Measurements from ENCODE around the gene GABPB1. TPM values are rescaled to one million over a fixed set of nuclear protein-coding genes. Genes with fewer than 3 reads are reported as not detected.

The GABPB1 gene
- total RNA-seq, 2 experiments from 2014 or later: 23.9 to 26.7 TPM

- H3K27ac Mint-ChIP-seq: peak overlapping the region; percentile 2
- H3K36me3 Mint-ChIP-seq: peaks cover 14% of the 10 kb centered on the region
- ATAC-seq (ENCODE audit: low read depth) (peak; percentile 52), DNase-seq (no peak)
- H3K4me1 Mint-ChIP-seq: peaks cover 21% of the 10 kb centered on the region
- peaks cover 3% of the 10 kb centered on the region for H3K9me3 Mint-ChIP-seq
- POLR2A ChIA-PET: interaction anchor here (0.7 kb wide), 1 partner anchor 20 kb away, joined by 5 read pairs; no protein-coding TSS in a partner anchor
- no peak overlapping the region for H3K4me3 Mint-ChIP-seq
- no peaks in the 10 kb centered on the region for H3K27me3 Mint-ChIP-seq
Measured at GRCh38 chr15:50241684-50242450, 113.1 kb downstream of the GABPB1 start.

- H3K27ac Mint-ChIP-seq: no peak overlapping the region
- H3K9me3 Mint-ChIP-seq: no peaks in the 10 kb centered on the region
- no peak for ATAC-seq (ENCODE audit: low read depth)
- peaks cover 14% of the 10 kb centered on the region for H3K4me1 Mint-ChIP-seq
- H3K36me3 Mint-ChIP-seq: peaks cover 27% of the 10 kb centered on the region
- POLR2A ChIA-PET: interaction anchor here (1.9 kb wide), 1 partner anchor 24 kb away, joined by 4 read pairs; no protein-coding TSS in a partner anchor
- no peak for DNase-seq
- H3K27me3 Mint-ChIP-seq: no peaks in the 10 kb centered on the region
- no peak overlapping the region for H3K4me3 Mint-ChIP-seq
Measured at GRCh38 chr15:50238255-50238654, 116.7 kb downstream of the GABPB1 start.

GRCh38 chr15:50236433-50236832, 118.6 kb downstream of the GABPB1 start:
- Mint-ChIP-seq H3K9me3 (no peaks in the 10 kb centered on the region), H3K36me3 (peaks cover 30% of the 10 kb centered on the region), H3K4me1 (peaks cover 8% of the 10 kb centered on the region), H3K4me3 (no peak overlapping the region), H3K27me3 (no peaks in the 10 kb centered on the region), H3K27ac (no peak overlapping the region)
- ATAC-seq (ENCODE audit: low read depth): no peak
- POLR2A ChIA-PET: no interaction called here
- no peak for DNase-seq

GRCh38 chr15:50235794-50236193, 119.2 kb downstream of the GABPB1 start:
- DNase-seq (no peak), ATAC-seq (ENCODE audit: low read depth) (no peak)
- peaks cover 5% of the 10 kb centered on the region for H3K4me1 Mint-ChIP-seq
- no peak overlapping the region for H3K4me3 Mint-ChIP-seq
- no peak overlapping the region for H3K27ac Mint-ChIP-seq
- peaks cover 28% of the 10 kb centered on the region for H3K36me3 Mint-ChIP-seq
- H3K9me3 Mint-ChIP-seq: no peaks in the 10 kb centered on the region
- H3K27me3 Mint-ChIP-seq: no peaks in the 10 kb centered on the region
- POLR2A ChIA-PET: no interaction called here

GRCh38 chr15:50234764-50235163, 120.2 kb downstream of the GABPB1 start:
- H3K27me3 Mint-ChIP-seq: no peaks in the 10 kb centered on the region
- DNase-seq (no peak), ATAC-seq (ENCODE audit: low read depth) (no peak)
- peaks cover 31% of the 10 kb centered on the region for H3K36me3 Mint-ChIP-seq
- H3K9me3 Mint-ChIP-seq: no peaks in the 10 kb centered on the region
- POLR2A ChIA-PET: no interaction called here
- peaks cover 5% of the 10 kb centered on the region for H3K4me1 Mint-ChIP-seq
- no peak overlapping the region for H3K27ac Mint-ChIP-seq
- H3K4me3 Mint-ChIP-seq: no peak overlapping the region

- H3K27ac Mint-ChIP-seq: no peak overlapping the region
- no peaks in the 10 kb centered on the region for H3K27me3 Mint-ChIP-seq
- POLR2A ChIA-PET: no interaction called here
- DNase-seq: no peak
- H3K9me3 Mint-ChIP-seq: no peaks in the 10 kb centered on the region
- ATAC-seq (ENCODE audit: low read depth): no peak
- H3K36me3 Mint-ChIP-seq: peaks cover 38% of the 10 kb centered on the region
- no peak overlapping the region for H3K4me3 Mint-ChIP-seq
- peaks cover 5% of the 10 kb centered on the region for H3K4me1 Mint-ChIP-seq
Measured at GRCh38 chr15:50233192-50233736, 121.7 kb downstream of the GABPB1 start.

- DNase-seq: no peak
- no peaks in the 10 kb centered on the region for H3K9me3 Mint-ChIP-seq
- H3K4me1 Mint-ChIP-seq: peaks cover 5% of the 10 kb centered on the region
- H3K4me3 Mint-ChIP-seq: no peak overlapping the region
- H3K27me3 Mint-ChIP-seq: no peaks in the 10 kb centered on the region
- no peak for ATAC-seq (ENCODE audit: low read depth)
- POLR2A ChIA-PET: interaction anchor here (1.2 kb wide), 1 partner anchor 50 kb away, joined by 4 read pairs; the partner anchor contains the start of gene SLC27A2
- H3K27ac Mint-ChIP-seq: no peak overlapping the region
- peaks cover 39% of the 10 kb centered on the region for H3K36me3 Mint-ChIP-seq
Measured at GRCh38 chr15:50232791-50233190, 122.2 kb downstream of the GABPB1 start.

GRCh38 chr15:50231761-50232160, 123.2 kb downstream of the GABPB1 start:
- POLR2A ChIA-PET: interaction anchor here (1.2 kb wide), 1 partner anchor 49 kb away, joined by 4 read pairs; the partner anchor contains the start of gene SLC27A2
- no peak for ATAC-seq (ENCODE audit: low read depth)
- Mint-ChIP-seq H3K27me3 (no peaks in the 10 kb centered on the region), H3K4me3 (no peak overlapping the region), H3K36me3 (peaks cover 47% of the 10 kb centered on the region), H3K4me1 (peaks cover 5% of the 10 kb centered on the region), H3K9me3 (no peaks in the 10 kb centered on the region), H3K27ac (no peak overlapping the region)
- DNase-seq: no peak

GRCh38 chr15:50229336-50229735, 125.7 kb downstream of the GABPB1 start:
- H3K4me3 Mint-ChIP-seq: no peak overlapping the region
- H3K27me3 Mint-ChIP-seq: no peaks in the 10 kb centered on the region
- no peak for ATAC-seq (ENCODE audit: low read depth)
- POLR2A ChIA-PET: interaction anchor here (0.6 kb wide), 1 partner anchor 12 kb away, joined by 5 read pairs; no protein-coding TSS in a partner anchor
- H3K4me1 Mint-ChIP-seq: peaks cover 5% of the 10 kb centered on the region
- no peak overlapping the region for H3K27ac Mint-ChIP-seq
- no peak for DNase-seq
- H3K9me3 Mint-ChIP-seq: no peaks in the 10 kb centered on the region
- H3K36me3 Mint-ChIP-seq: peaks cover 38% of the 10 kb centered on the region

- POLR2A ChIA-PET: no interaction called here
- H3K4me1 Mint-ChIP-seq: peaks cover 5% of the 10 kb centered on the region
- H3K9me3 Mint-ChIP-seq: no peaks in the 10 kb centered on the region
- no peak overlapping the region for H3K27ac Mint-ChIP-seq
- no peak overlapping the region for H3K4me3 Mint-ChIP-seq
- no peak for ATAC-seq (ENCODE audit: low read depth)
- peaks cover 34% of the 10 kb centered on the region for H3K36me3 Mint-ChIP-seq
- no peak for DNase-seq
- H3K27me3 Mint-ChIP-seq: no peaks in the 10 kb centered on the region
Measured at GRCh38 chr15:50228866-50229265, 126.1 kb downstream of the GABPB1 start.

- Mint-ChIP-seq H3K9me3 (no peaks in the 10 kb centered on the region), H3K36me3 (peaks cover 36% of the 10 kb centered on the region), H3K4me1 (no peaks in the 10 kb centered on the region), H3K4me3 (no peak overlapping the region), H3K27me3 (no peaks in the 10 kb centered on the region), H3K27ac (no peak overlapping the region)
- DNase-seq: no peak
- ATAC-seq (ENCODE audit: low read depth): no peak
- POLR2A ChIA-PET: no interaction called here
Measured at GRCh38 chr15:50227076-50227475, 127.9 kb downstream of the GABPB1 start.

GRCh38 chr15:50225938-50226337, 129.1 kb downstream of the GABPB1 start:
- Mint-ChIP-seq H3K9me3 (no peaks in the 10 kb centered on the region), H3K4me3 (no peak overlapping the region), H3K27ac (no peak overlapping the region), H3K36me3 (peaks cover 36% of the 10 kb centered on the region), H3K4me1 (no peaks in the 10 kb centered on the region), H3K27me3 (no peaks in the 10 kb centered on the region)
- ATAC-seq (ENCODE audit: low read depth): no peak
- no peak for DNase-seq
- POLR2A ChIA-PET: no interaction called here

All from activated naive CD8-positive, alpha-beta T cell treated with anti-CD3 and anti-CD28 coated beads, Interleukin-2, amount 10 ng/mL, durations not matched to agents 7 days and 5 days (primary cell).